Right atrium auricular region (tissue), 2 donors: Measurements from ENCODE around the gene PRICKLE2. TPM values are rescaled to one million over a fixed set of nuclear protein-coding genes. Genes with fewer than 3 reads are reported as not detected.

Experiments
- DNase-seq: peaks from one replicate; pipeline ENCODE4 v3.0.0-alpha.2; 2019; ENCODE audit warnings: low spot score
- H3K27ac ChIP-seq, 2 donors: fragments of 200-600 bp; sonication (generic); 1 replicate in 1 of 2; 2 replicates in 1 of 2; pipeline ENCODE4 v1.5.1; 2016 to 2019
- H3K27me3 ChIP-seq, 2 donors: fragments of 200-600 bp; sonication (generic); one replicate each; pipeline versions ENCODE4 v1.5.1 to v1.6.0; 2017 to 2019
- H3K36me3 ChIP-seq: fragments of 200-600 bp; sonication (generic); one replicate; pipeline ENCODE4 v1.5.1; 2016
- H3K4me1 ChIP-seq, 2 donors: fragments of 200-600 bp; sonication (generic); one replicate each; pipeline versions ENCODE4 v1.5.1 to v1.6.0; 2017 to 2019
- H3K4me3 ChIP-seq, 2 donors: fragments of 200-600 bp; sonication (generic); 1 replicate in 1 of 2; 2 replicates in 1 of 2; pipeline ENCODE4 v1.5.1; 2017 to 2019; ENCODE audit warnings: mild to moderate bottlenecking in 1 of 2, moderate library complexity in 1 of 2
- H3K9me3 ChIP-seq, 2 donors: fragments of 200-600 bp; sonication (generic); one replicate each; pipeline ENCODE4 v1.5.1; 2019
- total RNA-seq, 2 donors: library from RNA; depleted of rRNA; stranded (reverse); fragments of >200 nt; gene quantifications; one replicate each; pipeline ENCODE4 v1.1.0, GENCODE V29; 2016
- TF ChIP-seq, protein P1 (sequence below), 2 donors: fragments of 200-600 bp; sonication (generic); IDR thresholded peaks; one replicate each; pipeline ENCODE4 v1.5.1; 2019; ENCODE audit warnings: antibody characterized with exemption in 2 of 2

PRICKLE2 gene
- total RNA-seq, 2 donors from 2014 or later = 18.4 to 22.2 TPM

DNA sequence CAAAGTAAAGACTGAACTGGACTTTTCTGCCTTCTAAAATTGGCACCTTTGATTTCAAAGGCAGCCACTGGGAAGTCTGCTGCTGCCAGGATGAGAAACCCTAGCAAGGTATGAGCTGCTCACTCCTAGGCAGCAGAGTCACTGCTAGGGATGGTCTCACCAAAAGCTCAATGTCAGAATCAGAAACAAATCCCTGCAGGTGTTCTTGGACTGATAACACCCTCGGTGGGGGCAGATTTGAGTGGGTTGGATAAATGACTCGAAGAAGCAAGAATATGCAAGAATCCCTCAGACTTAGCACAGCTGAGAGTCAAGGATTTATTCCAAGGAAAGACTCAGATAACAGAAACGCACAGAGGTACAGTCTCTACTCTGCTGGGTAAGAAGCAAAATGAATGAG lies 90.4 kb downstream of the PRICKLE2 start:
- no peak overlapping the region for H3K27ac ChIP-seq
- DNase-seq = no peak
- H3K36me3 ChIP-seq = no peaks in the 10 kb centered on the region
- H3K4me3 ChIP-seq = no peak overlapping the region
- TF ChIP-seq, protein P1, sequence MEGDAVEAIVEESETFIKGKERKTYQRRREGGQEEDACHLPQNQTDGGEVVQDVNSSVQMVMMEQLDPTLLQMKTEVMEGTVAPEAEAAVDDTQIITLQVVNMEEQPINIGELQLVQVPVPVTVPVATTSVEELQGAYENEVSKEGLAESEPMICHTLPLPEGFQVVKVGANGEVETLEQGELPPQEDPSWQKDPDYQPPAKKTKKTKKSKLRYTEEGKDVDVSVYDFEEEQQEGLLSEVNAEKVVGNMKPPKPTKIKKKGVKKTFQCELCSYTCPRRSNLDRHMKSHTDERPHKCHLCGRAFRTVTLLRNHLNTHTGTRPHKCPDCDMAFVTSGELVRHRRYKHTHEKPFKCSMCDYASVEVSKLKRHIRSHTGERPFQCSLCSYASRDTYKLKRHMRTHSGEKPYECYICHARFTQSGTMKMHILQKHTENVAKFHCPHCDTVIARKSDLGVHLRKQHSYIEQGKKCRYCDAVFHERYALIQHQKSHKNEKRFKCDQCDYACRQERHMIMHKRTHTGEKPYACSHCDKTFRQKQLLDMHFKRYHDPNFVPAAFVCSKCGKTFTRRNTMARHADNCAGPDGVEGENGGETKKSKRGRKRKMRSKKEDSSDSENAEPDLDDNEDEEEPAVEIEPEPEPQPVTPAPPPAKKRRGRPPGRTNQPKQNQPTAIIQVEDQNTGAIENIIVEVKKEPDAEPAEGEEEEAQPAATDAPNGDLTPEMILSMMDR (IDR thresholded peaks at IDR 0.05) = no peak
- no peaks in the 10 kb centered on the region for H3K27me3 ChIP-seq
- H3K9me3 ChIP-seq = no peaks in the 10 kb centered on the region
- H3K4me1 ChIP-seq = peaks cover 0 to 26% of the 10 kb centered on the region in 2 donors

DNA sequence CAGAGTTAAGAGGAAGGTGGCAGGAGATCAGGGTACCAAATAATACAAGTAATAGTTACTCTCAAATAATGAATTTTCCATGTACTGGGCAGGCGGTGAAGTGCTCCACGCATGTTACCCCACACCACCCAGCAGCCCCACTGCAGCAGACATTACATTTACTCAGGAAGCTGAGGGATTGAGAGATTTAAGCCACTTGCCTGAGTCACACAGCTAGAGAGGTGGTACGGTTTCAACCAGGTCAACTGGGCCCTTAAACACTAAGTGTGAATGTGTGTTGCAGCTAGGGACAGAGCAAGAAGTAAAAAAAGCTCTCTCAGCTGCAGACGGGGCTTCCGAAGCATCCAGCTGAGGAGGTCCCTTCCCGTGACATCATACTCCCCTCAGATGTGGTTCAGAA lies 91.3 kb downstream of the PRICKLE2 start:
- TF ChIP-seq, protein P1 (IDR thresholded peaks at IDR 0.05) = no peak
- no peak overlapping the region for H3K27ac ChIP-seq
- peaks cover 0 to 26% of the 10 kb centered on the region in 2 donors for H3K4me1 ChIP-seq

DNA sequence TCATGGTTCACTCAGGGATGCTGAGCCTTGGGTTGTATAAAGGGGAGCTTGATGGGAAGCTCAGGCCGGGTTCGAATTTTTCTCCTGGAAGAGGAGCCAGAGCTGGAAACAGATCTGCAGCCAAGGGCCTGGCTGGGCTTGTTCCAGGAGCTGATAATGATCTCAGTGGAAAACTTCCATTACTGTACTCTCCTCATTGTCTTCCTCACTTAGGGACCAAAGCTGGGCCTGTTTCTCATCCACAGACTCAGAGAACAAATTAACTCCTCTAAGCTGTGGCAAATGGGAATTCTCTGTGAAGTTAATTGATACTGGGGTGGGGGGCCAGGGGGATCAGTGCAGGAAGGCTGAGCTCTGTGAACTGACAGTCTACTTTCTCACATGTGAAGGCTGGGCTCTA lies 92.0 kb downstream of the PRICKLE2 start:
- Histone ChIP-seq H3K4me3 (no peak overlapping the region), H3K4me1 (peaks cover 0 to 25% of the 10 kb centered on the region in 2 donors), H3K9me3 (no peaks in the 10 kb centered on the region), H3K27me3 (no peaks in the 10 kb centered on the region), H3K27ac (no peak overlapping the region), H3K36me3 (no peaks in the 10 kb centered on the region)
- TF ChIP-seq, protein P1 (IDR thresholded peaks at IDR 0.05) = no peak
- no peak for DNase-seq

More for the DNA sequence above, 91.3 kb downstream of the PRICKLE2 start:
- Histone ChIP-seq H3K4me3 (no peak overlapping the region), H3K9me3 (no peaks in the 10 kb centered on the region), H3K36me3 (no peaks in the 10 kb centered on the region), H3K27me3 (no peaks in the 10 kb centered on the region)
- no peak for DNase-seq

DNA sequence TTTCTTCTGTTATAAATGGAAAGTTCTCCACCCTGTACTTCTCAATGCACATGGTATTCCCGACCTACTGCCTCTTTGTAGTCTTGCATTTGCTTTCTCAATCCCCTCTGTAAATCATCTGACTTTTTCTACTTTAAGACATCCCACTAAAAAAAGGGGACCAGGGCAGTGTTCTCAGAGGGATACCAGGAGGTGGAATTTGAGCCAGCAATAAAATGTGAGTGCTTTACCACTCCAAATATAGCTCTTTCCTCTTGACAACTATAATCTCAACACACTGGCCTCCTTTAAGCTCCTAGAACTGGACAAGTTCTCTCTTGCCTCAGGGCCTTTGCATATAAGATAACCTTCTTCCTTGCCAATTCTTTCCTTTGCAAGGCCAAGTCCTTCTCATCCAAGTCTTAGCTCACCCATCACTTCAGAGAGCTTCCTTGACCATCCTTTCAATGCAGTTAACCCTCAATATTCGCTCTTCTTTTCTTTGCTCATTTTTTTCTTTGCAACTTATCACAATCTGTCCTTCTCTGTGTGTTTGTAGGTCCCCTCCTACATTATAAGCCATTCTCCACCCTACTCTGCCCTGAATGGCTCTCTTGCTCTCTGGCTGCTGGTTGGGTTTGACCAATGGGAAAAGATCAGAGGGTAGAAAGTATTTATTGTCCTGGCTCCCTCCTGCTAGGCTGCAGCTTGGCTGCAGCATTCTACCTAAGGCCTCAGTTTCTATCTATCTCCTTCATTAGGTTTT lies 93.4 kb downstream of the PRICKLE2 start:
- Histone ChIP-seq H3K4me3 (no peak overlapping the region), H3K27me3 (no peaks in the 10 kb centered on the region), H3K4me1 (peaks cover 0 to 15% of the 10 kb centered on the region in 2 donors), H3K9me3 (no peaks in the 10 kb centered on the region), H3K27ac (no peak overlapping the region), H3K36me3 (no peaks in the 10 kb centered on the region)
- TF ChIP-seq, protein P1 (IDR thresholded peaks at IDR 0.05) = no peak
- no peak for DNase-seq

DNA sequence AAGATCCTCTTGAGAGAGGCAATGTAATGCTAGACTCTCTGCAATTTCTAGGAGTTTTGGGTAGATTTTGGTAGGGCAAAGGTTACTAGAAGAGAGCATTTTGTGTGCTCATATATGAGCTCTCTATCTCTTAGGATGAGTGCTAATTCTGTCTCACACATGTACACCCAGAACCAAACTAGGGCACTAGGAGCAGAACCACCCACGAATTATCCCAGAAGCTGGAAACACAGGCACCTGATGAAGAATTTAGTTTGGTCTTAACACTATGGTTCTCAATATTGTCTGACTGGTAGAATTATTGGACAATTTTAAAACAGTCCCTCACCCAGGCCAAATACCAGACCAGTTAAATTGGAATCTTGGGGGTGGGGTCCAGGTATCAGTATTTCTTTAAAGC lies 94.8 kb downstream of the PRICKLE2 start:
- DNase-seq = no peak
- no peak overlapping the region for H3K27ac ChIP-seq
- H3K27me3 ChIP-seq = no peaks in the 10 kb centered on the region
- TF ChIP-seq, protein P1 (IDR thresholded peaks at IDR 0.05) = no peak
- no peaks in the 10 kb centered on the region for H3K9me3 ChIP-seq
- H3K36me3 ChIP-seq = no peaks in the 10 kb centered on the region
- no peak overlapping the region for H3K4me3 ChIP-seq
- peaks cover 0 to 15% of the 10 kb centered on the region in 2 donors for H3K4me1 ChIP-seq

DNA sequence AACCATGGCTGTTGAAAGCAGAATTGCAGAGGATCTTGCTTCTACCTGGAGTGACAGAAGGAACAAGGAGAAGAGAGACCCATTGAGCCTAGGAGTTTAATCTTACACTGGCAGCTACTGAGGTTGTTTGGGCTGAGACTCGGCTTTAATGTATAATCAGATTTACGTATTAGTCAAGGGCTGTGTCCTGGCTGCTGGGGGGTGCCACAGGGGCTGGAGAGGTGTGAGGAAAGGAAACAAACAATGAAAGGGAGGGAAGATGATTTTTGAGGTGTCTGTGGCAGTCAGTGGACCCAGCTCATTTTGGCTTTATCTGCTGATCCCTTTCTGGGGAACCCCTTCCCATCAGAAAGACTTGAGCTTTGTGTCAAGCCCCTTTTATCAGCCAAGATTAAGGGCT lies 95.7 kb downstream of the PRICKLE2 start:
- peaks cover 0 to 15% of the 10 kb centered on the region in 2 donors for H3K4me1 ChIP-seq
- no peaks in the 10 kb centered on the region for H3K36me3 ChIP-seq
- TF ChIP-seq, protein P1 (IDR thresholded peaks at IDR 0.05) = no peak
- H3K9me3 ChIP-seq = no peaks in the 10 kb centered on the region
- H3K27me3 ChIP-seq = no peaks in the 10 kb centered on the region
- H3K4me3 ChIP-seq = no peak overlapping the region
- no peak for DNase-seq
- no peak overlapping the region for H3K27ac ChIP-seq
